HEK293T (cell line): Measurements from ENCODE around the gene NCMAP.

ENCODE experiments used
- ARNT ChIP-seq: fragments of 450-650 bp; IDR thresholded peaks from 2 replicates; pipeline ENCODE4 v1.6.1; 2017; ENCODE audit warnings: mild to moderate bottlenecking
- BHLHE40 ChIP-seq: fragments of 450-650 bp; IDR thresholded peaks from 2 replicates; pipeline ENCODE4 v1.6.1; 2016; ENCODE audit warnings: mild to moderate bottlenecking, moderate library complexity, borderline replicate concordance
- CTBP1 ChIP-seq: fragments of 450-650 bp; IDR thresholded peaks from 2 replicates; pipeline ENCODE4 v1.6.1; 2016; ENCODE audit warnings: borderline replicate concordance
- ELF4 ChIP-seq: fragments of 450-650 bp; IDR thresholded peaks from 2 replicates; pipeline ENCODE4 v1.6.1; 2017; ENCODE audit warnings: antibody characterized with exemption
- FOXA1 ChIP-seq: fragments of 450-650 bp; IDR thresholded peaks from 2 replicates; pipeline ENCODE4 v1.6.1; 2016; ENCODE audit warnings: mild to moderate bottlenecking
- FOXK2 ChIP-seq: fragments of 450-650 bp; IDR thresholded peaks from 2 replicates; pipeline ENCODE4 v1.6.1; 2016; ENCODE audit warnings: mild to moderate bottlenecking
- FOXM1 ChIP-seq: fragments of 450-650 bp; IDR thresholded peaks from 2 replicates; pipeline ENCODE4 v1.6.1; 2017; ENCODE audit warnings: mild to moderate bottlenecking, borderline replicate concordance
- HDGF ChIP-seq: fragments of 450-650 bp; IDR thresholded peaks from 2 replicates; pipeline ENCODE4 v1.6.1; 2017; ENCODE audit warnings: antibody characterized with exemption, borderline replicate concordance
- L3MBTL2 ChIP-seq: fragments of 450-650 bp; conservative IDR thresholded peaks from 2 replicates; pipeline ENCODE4 v1.6.1; 2016; ENCODE audit warnings: mild to moderate bottlenecking
- LEF1 ChIP-seq: fragments of 450-650 bp; IDR thresholded peaks from 2 replicates; pipeline ENCODE4 v1.6.1; 2017; ENCODE audit warnings: mild to moderate bottlenecking, borderline replicate concordance
- NFRKB ChIP-seq: fragments of 450-650 bp; IDR thresholded peaks from 2 replicates; pipeline ENCODE4 v1.6.1; 2016; ENCODE audit warnings: mild to moderate bottlenecking, moderate library complexity
- SP1 ChIP-seq: fragments of 450-650 bp; IDR thresholded peaks from 2 replicates; pipeline ENCODE4 v1.6.1; 2017
- SUZ12 ChIP-seq: fragments of 450-650 bp; IDR thresholded peaks from 2 replicates; pipeline ENCODE4 v1.6.1; 2016; ENCODE audit warnings: mild to moderate bottlenecking
- ZNF384 ChIP-seq: fragments of 450-650 bp; IDR thresholded peaks from 2 replicates; pipeline ENCODE4 v1.6.1; 2016

DNA sequence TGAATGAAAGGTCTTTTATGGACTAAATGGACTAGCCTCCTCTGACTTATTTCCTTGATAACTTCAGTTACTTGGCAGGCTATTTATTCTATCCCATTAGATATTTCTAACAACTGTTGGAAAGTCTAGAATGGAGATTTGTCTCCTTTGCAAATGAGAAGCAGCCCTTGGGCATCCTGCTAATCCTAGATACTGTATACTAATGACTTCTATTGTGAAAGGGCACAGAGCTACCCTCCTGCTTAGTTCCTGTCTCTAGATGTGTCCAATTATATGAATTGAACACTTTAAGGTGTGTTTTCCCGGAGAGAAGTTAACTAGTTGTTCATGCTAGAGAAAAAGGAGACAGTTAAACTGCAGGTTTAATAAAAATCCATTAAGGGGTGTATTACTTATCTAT is 10.2 kb upstream of the NCMAP start:
- TF ChIP-seq SP1, result no peak
- no peak for TF ChIP-seq FOXK2
- no peak for TF ChIP-seq ELF4
- TF ChIP-seq FOXA1, result no peak
- TF ChIP-seq ARNT, result no peak
- TF ChIP-seq NFRKB, result no peak
- TF ChIP-seq CTBP1, result no peak
- no peak for TF ChIP-seq L3MBTL2
- TF ChIP-seq ZNF384, result no peak
- no peak for TF ChIP-seq LEF1
- TF ChIP-seq SUZ12, result no peak
- no peak for TF ChIP-seq BHLHE40
- TF ChIP-seq HDGF, result no peak
- no peak for TF ChIP-seq FOXM1
